DLD1 (cell line): ENCODE data around the gene EGFLAM.

ENCODE experiments used
- in situ Hi-C: cut with HindIII; loops from 2 replicates; pipeline ENCODE4 v1.10.0; 2017; ENCODE audit warnings: low sequenced_read_pairs

Gene EGFLAM

DNA sequence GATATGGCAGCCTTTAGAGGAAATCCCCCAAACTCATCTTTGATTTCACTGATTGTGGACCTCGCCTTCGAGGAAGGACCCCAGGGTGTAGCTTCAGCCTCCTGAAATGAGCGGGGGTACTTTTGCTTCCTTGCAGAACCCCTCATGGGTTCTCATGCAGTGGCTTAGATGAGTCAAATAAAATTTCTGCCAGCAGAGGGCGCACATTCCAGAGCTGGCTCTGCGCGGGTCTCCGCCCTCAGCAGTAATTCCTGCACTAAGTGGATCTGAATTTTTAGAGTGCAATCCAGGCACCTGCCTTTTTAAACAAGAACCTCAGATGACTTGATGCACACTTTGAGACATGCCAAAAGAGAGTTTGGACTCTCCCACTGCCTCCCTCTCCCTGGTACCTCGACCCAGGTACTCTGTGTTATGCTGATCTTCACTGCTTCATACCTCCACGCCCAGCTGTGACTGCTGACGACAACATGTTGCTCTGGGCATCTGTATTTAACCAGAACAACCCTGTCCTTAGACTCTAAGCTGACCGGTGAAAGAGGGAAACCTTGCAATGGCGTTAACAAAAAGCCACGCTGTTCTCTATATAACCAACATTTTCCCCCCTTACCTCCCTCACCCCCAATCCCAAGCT is 7.3 kb downstream of the EGFLAM start:
- in situ Hi-C loops: no loop called here

DNA sequence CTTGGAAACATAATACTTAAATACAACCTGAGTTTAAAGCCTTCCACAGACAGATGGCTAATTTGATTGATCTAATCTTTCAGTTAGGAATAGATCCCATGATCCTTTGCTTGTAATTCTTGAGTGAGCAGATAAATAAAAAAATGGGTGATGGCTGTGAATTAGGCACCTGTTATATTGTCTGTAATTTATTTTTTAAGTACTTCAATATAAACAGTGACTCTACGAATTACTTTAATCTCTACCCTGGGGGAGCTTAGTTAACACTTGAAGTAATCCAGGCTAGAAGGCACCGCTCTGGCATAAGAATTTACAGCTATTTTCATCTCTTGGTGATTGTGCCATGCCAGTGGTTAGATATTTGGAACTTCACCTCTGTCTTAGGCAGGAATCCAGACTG is 9.0 kb downstream of the EGFLAM start:
- in situ Hi-C loops: no loop called here

DNA sequence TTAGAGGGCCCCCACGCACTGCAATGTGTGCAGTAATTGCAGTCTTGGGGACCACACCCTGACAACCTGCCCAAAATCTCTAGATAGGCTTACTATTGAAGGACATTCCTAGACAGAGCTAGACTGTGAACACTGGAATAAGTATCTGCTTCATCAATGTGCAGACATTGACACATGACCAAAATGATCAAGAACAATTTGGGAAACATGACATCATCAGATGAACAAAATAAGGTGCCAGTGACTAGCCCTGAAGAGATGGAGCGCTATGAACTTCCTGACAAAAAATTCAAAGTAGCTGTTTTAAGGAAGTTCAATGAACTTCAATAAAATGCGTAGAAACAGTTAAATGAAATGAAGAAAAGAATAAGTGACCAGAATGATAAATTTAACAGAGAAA is 15.3 kb downstream of the EGFLAM start:
- in situ Hi-C loops: no loop called here

DNA sequence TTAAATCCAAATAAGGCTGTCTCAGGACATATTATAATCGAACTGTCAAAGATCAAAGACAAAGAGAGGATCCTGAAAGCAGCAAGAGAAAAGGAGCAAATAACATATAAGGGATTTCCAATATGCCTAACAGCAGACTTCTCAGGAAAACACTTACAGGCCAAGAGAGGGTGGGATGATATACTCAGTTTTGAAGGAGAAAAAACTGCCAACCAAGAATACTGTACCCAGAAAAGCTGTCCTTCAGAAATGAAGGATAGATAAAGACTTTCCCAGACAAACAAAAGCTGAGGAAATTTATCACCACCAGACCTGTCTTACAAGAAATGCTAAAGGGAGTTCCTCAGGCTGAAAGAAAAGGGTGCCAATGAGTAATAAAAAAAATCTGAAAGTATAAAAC is 16.0 kb downstream of the EGFLAM start:
- in situ Hi-C loops: no loop called here

DNA sequence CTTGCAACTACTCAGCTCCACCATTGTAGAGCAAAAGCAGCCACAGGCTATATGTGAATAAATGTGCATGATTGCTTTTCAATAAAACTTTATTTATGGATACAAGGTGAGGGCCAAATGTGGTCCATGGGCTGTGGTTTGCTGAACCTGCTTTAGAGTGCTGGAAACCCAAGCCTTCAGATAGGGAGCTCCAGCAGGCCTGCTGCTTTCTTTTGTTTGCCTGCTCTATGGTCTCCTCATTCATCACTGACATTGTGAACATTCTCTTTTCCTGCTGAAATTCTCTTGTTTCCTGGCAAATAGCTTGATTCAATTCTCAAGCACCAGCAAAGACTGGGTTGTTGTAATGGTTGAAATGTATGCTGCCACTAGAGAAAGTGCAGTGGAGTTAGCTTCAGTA is 26.0 kb downstream of the EGFLAM start:
- in situ Hi-C loops: no loop called here

DNA sequence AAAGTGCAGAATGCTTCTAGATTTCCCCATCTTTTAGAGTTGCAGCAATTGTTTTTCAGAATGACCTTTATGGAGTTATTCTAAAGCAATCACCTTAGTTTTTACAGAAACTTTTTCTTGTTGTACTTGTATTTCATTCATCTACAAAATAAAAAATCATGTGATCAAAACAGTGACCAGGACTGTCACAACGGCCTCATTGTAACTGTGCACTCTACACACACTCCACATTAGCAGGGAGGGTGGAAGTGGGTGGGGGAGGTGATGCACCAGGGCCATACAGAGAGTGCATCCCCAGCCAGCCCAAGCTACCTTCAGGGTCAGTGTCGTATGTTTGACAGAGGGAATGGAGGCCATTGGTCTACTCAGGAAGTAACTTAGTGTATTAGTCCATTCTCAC is 26.9 kb downstream of the EGFLAM start:
- in situ Hi-C loops: no loop called here

DNA sequence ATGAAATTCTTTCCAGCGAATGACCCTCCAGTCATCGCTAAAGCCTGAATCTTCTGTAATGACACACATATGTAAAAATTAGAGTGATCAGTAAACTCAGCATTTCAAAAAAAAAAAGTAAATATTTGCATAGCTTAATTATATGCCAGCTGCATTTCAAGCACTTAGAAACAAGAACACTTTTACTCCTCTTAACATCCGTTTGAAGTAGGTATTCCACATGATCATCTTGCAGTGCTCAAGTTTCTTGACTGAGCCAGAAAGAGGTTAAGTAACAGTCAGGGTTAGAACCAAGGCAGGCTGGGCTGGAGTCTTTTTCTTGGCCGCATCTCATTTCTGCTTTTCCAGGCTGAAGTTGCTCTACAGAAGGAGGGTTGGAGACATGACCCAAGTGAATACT is 27.6 kb downstream of the EGFLAM start:
- in situ Hi-C loops: no loop called here

DNA sequence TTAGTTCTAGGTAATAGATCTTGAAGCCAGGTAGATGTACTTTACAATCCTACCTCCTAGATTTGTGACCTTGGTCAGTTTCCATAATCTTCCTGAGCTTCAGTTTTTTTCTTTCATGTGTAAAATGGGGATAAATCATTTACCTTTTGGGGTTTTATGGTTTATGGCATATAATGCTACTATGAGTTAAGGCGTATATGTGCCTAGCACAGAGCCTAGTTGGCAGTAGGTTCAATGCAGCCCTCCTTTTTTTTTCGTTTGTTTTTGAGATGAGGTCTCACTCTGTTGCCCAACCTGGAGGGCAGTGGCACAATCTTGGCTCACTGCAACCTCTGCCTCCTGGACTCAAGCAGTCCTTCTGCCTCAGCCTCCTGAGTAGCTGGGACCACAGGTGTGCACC is 28.8 kb downstream of the EGFLAM start:
- in situ Hi-C loops: no loop called here

DNA sequence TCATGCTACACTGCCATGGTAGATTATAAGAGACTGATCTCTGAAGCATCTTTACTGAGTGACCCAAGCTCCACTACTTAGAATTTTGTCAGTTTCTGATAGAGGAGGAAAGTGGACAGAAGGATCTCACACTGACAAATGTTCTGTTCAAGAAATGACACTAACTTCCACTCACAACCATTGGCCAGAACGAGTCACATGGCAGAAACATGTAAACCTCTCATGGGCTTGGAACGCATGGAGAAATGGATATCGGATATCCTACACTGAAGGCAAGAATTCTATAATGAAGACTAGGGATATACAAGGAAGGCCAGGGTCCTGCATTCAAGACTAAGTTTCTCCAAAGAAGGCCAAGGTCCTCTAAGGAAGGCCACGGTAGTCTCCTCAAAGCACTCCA is 31.1 kb downstream of the EGFLAM start:
- in situ Hi-C loops: no loop called here

DNA sequence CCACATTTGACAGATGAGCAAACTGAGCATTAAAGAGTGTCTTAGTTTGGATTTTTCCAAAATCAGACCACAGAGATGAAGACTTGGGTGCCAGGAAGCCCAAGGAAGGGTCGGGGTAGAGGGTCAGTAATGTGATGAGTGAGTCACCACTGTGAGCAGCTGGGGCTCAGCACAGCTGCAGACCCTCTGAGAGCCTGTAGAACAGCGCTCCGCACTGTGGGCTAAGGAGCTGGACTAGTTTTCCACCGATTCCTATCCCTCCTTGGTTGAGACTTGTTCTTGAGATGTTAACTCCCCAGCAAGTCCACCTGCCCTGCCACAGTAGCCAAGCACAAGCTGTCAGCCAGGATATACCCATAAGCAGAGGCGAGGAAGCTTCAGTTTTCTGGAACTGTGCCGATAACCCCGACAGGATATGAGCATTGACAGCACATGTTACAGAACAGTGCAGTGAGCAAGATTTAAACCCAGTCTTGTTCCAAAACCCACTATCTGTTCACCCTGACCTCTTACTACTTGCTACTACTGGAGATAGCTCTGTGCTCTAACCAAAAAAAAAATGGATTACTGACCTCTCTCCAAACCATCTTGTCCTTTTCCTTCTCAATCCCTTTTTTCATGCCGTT is 31.8 kb downstream of the EGFLAM start:
- in situ Hi-C loops: no loop called here

DNA sequence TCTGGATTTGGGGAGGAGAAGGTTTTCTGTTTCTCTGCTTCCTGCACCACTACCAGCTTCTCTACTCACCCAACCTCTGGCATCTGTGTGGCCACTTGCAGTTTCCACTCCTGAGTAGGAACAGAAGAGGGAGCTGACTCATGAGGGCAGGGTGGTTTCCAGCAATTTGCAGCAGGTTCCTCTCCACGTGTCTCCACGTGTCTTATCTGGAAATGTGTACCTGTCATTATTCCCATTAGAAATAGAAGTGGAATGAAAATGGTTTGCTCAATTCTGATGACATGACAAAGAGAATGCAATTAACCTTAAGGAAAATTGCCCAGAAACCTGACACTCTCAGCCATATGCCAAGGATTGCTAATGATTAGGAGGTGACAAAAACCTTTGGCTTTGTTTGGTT is 33.0 kb downstream of the EGFLAM start:
- in situ Hi-C loops: no loop called here

DNA sequence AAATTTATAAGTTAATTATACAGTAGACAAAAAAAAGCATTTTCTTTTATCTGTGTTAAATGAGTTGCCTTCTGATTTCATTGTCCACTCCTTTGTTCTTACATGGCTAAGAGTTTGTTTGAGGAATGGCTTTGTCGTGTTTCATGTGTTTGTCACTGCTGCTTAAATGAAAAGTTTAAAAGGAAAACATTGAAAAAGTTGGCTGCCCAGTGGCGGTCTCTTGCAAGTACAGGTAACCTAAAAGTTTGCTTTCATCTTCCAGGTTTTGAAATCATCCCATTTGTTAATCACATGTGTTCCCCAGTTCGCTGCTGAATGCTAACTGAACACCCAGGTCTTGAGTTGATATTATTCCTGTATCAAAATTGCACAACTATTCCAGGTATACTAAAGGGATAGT is 33.9 kb downstream of the EGFLAM start:
- in situ Hi-C loops: no loop called here

DNA sequence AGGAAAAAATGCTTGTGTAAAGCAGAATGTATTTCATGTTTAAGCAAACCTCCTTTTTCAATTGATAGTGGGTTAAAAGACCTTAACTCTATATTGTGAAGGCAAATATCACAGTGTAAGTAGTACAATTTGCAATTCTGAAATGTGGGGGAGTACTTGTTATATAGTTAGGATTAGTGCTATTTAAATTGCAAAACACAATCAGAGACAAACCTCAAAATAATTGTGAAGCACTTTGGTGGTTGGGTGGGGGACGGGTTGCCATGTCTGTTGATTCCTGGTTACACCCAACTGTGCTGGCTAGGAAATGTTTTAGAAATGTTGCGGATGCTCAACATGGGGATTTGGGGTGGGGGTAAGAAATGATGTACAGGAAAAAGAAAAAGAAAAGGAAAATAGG is 37.4 kb downstream of the EGFLAM start:
- in situ Hi-C loops: no loop called here

DNA sequence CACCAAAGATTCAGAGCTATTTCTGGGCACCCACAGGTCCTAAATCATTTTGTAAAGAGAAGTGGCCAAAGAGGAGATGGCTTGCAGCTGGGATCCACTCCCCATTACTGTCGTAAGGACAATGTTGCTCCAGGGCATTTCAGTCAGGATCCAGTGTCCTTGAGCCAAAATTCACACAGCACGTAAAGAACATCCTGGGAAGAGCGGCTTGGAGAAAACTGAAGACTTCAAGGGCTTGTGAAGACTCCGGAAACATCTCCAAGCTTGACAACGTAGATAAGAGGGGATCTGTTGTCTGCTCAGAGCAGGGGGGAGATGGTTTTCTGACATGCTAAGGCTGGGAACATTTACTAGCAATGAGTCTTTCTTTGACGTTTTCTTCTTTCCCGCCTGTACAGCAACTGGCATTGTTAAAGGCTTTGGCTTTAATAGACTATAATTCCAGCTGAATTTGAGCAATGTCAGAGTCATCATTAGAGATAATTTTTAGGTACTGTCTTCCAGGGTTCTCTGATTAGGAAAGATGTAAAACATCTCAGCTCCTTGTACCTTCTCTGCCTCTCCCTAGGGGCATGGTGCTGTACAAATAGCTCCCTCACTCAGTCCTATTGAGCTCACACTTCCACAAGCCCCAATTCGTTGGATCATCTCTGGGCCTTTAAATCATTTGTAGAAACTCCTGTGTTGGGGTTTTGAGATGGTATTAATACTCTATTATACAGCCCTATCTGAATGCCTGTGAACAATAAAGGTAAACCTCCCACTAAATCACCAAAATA is 39.7 kb downstream of the EGFLAM start:
- in situ Hi-C loops: no loop called here

DNA sequence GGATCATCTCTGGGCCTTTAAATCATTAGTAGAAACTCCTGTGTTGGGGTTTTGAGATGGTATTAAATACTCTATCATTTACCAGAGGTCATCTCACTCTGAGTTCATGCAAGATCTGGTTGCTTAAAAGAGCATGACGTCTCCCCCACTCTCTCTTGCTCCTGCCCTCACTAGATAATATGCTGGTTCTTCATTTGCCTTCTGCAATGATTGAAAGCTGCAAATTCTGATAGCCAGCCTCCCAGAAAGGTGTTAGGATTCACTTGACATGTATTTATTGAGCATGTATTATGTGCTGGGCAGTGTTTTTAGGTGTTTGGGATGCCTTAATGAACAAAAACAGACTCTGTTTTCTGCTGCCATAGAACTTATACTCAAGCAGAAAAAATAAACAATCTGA is 41.2 kb downstream of the EGFLAM start:
- in situ Hi-C loops: no loop called here

DNA sequence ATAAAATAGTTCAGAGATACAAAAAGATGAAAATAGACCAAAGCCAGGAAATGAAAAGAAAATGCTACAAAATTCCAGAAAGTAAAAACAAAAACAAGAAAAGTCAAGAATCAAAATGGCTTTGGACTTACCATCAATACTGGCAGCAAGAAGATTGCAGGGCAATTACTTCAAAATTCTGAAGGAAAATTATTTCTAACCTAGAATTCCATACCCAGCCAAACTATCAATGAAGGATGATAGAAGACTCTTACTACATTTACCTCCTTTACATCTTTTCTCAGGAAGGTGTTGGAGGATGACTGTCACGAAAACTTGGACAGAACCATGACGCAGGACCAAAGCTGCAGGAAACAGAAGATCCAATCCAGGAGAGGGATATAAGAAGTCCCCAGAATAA is 46.8 kb downstream of the EGFLAM start:
- in situ Hi-C loops: no loop called here

DNA sequence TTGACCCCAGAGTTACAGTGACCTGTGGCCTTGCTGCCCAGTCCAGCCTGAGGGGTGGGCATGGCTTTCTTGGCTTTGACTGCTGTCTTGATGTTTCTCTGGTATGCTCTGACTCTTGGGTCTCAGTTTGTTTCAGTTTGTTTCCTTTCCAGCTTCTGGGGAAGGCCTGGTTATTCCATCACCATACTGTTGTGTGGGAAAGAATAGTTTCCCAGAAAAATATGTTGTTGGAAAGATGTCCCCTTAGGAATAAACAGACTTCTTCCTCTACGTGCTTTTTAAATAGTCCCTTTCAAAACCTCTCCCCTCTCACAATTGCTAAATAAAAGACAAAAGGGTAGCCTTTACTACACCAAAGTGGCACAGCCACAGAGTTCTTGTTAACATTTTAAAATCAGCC is 49.5 kb downstream of the EGFLAM start:
- in situ Hi-C loops: no loop called here

DNA sequence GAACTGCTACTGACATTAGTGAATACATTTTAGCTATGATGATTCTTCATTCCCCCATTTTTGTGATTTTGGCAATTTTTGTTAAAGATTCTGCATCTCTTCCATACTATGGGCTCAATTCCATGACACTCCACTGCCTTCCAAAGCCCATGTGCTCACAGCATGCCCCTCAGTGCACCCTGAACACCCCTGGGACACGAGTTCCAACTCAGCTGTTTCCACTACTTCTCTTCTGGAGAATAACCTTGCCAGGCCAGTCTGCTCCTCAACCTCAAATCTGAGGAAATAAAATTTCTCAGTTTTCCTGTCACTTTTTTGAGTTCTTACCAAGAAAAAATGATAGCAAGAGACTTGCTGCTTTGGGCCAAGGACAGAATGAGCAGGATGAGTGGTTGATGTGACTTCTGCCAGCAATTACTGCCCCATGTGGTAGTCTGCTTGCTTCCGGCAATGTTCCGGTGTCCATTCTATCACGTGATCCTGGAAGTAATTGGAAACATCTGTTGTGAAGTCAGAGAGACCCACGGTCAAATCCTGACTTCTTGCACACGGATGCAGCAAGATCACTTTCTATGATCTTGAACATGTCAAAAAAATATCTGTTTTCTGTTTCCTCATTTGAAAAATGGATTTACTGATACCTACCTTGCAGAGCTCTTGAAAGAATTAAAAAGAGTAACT is 58.3 kb downstream of the EGFLAM start:
- in situ Hi-C loops: no loop called here

DNA sequence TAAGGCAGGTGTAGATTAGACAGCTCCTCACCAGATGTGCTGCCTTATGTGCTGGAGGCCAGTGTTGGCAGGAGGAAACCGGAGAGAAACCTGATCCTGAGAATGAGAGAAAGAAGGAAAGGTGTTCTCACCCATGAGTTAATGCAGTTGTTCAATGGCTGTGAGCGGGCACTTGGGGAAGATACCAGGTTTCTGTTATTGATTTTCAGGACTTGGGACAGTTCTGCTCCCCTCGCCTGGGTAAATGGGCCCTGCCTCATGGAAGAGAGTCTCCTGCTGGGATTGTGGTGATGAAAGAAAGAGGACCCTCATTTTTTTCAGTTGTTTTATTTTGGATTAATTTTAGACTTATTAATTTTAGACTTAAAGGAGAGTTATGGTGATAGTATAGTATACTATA is 59.5 kb downstream of the EGFLAM start:
- in situ Hi-C loops: no loop called here

DNA sequence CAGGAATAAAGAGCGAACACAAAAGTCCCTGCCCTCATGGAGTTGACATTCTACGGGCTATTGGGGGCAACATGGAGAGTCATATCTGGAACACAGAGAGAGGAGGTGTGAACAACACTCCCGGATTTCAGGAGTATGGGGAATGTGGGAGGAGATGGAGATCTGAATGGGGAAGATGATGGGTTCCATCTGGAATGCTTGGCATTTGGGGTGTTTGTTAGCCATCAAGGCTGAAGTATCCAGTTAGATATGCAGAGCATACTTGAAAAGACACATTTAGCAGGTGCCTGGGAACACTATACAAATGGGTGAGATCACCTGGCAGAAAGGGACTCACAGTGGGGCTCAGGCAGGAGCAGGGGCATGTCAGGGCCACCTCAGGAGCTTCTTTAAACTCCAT is 61.1 kb downstream of the EGFLAM start:
- in situ Hi-C loops: no loop called here

DNA sequence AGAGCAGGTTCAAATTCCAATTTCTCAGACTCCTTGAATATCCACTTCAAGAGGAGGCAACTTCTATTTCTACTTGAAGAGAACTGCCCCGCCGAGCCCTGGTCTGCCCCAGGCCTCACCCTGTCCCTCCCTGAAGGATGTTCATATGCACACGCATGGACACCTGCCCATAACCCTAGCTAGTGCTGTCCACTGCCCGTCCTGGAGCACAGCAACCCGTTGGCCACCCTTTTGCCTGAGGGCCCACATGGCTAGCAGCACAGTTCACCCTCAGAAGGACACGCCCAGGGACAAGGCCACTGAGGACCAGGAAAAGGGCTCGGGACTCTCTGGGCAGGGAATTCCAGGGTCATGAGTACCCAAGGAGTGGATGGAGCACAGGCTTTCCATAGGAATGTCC is 63.6 kb downstream of the EGFLAM start:
- in situ Hi-C loops: loop anchor here (5.0 kb wide), 1 partner anchor 55 kb away; no protein-coding TSS in a partner anchor
